Stomach (tissue), 4 donors: Measurements from ENCODE around the gene TNFRSF17.

Experiments used
- POLR2A ChIP-seq, 4 donors: fragments of 450-650 bp; IDR thresholded peaks; one replicate each; pipeline ENCODE4 v1.6.1; 2016; ENCODE audit warnings: antibody characterized with exemption in 4 of 4, control low read depth in 2 of 4, mild to moderate bottlenecking in 1 of 4, moderate library complexity in 1 of 4
- POLR2AphosphoS5 ChIP-seq, 3 donors: sonication (generic); formaldehyde crosslinking; IDR thresholded peaks; one replicate each; pipeline ENCODE4 v1.6.1; 2016; ENCODE audit warnings: antibody characterized with exemption in 3 of 3
- TF ChIP-seq, protein P1 (sequence below), 7 experiments: fragments of 450-650 bp in 4 of 7; fragments of 200-600 bp in 3 of 7; sonication (generic) in 3 of 7; IDR thresholded peaks; one replicate each; pipeline ENCODE4 v1.5.1; 2016 to 2019; ENCODE audit warnings: antibody characterized with exemption in 7 of 7, control low read depth in 2 of 7, mild to moderate bottlenecking in 1 of 7

DNA sequence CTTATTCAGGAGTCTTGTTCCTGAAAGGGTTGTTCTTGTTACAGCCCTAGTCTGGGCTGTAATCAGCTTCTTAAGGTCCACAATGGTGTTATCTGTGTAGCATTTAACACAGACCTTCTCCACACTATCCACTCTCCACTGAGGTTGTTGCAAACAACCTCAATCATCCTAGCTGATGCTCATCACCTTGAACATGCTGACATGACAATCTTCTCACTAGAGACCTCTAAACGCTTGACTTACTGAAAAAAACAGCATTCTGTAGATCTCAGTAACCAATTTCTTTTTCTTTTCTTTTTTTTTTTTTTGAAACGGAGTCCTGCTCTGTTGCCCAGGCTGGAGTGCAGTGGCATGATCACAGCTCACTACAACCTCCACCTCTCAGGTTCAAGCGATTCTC is 3.6 kb downstream of the TNFRSF17 start:
- TF ChIP-seq POLR2A (IDR thresholded peaks at IDR 0.05) (no peak), POLR2AphosphoS5 (IDR thresholded peaks at IDR 0.05) (no peak)
- TF ChIP-seq, protein P1, sequence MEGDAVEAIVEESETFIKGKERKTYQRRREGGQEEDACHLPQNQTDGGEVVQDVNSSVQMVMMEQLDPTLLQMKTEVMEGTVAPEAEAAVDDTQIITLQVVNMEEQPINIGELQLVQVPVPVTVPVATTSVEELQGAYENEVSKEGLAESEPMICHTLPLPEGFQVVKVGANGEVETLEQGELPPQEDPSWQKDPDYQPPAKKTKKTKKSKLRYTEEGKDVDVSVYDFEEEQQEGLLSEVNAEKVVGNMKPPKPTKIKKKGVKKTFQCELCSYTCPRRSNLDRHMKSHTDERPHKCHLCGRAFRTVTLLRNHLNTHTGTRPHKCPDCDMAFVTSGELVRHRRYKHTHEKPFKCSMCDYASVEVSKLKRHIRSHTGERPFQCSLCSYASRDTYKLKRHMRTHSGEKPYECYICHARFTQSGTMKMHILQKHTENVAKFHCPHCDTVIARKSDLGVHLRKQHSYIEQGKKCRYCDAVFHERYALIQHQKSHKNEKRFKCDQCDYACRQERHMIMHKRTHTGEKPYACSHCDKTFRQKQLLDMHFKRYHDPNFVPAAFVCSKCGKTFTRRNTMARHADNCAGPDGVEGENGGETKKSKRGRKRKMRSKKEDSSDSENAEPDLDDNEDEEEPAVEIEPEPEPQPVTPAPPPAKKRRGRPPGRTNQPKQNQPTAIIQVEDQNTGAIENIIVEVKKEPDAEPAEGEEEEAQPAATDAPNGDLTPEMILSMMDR (IDR thresholded peaks at IDR 0.05) = no peak
